ENCODE data around the gene NPY1R.
A peak's percentile ranks its signal among the peaks of the same experiment; 100 is the strongest.

Gene NPY1R

GRCh38 chr4:163332526-163333406 is at the start of gene NPY1R:
TSS of gene NPY1R (minus strand) at chr4:163332596. CDS start at chr4:163326554, 6,042 bp downstream.
- peak; percentile 11 for DNase-seq

- DNase-seq: no peak
Observed at GRCh38 chr4:163380703-163381102, 48.3 kb upstream of the NPY1R start.

GRCh38 chr4:163378661-163379060 is 46.3 kb upstream of the NPY1R start:
- DNase-seq: no peak

GRCh38 chr4:163372029-163372428 is 39.6 kb upstream of the NPY1R start:
- DNase-seq: no peak

- no peak for DNase-seq
Observed at GRCh38 chr4:163367651-163368050, 35.3 kb upstream of the NPY1R start.

- no peak for DNase-seq
Observed at GRCh38 chr4:163356104-163356503, 23.7 kb upstream of the NPY1R start.

GRCh38 chr4:163353054-163353453 is 20.7 kb upstream of the NPY1R start:
- no peak for DNase-seq

GRCh38 chr4:163350672-163351071 is 18.3 kb upstream of the NPY1R start:
- DNase-seq: no peak

- DNase-seq: no peak
Observed at GRCh38 chr4:163344147-163345125, 12.0 kb upstream of the NPY1R start.

GRCh38 chr4:163343604-163344146 is 11.3 kb upstream of the NPY1R start, which contains the start of gene NPY5R:
TSS of gene NPY5R (plus strand) at chr4:163343892. CDS start at chr4:163350274, 6,382 bp downstream.
- DNase-seq: no peak

GRCh38 chr4:163335384-163335783 is 3.0 kb upstream of the NPY1R start:
- no peak for DNase-seq

GRCh38 chr4:163331629-163332376 is 593 bp downstream of the NPY1R start:
- DNase-seq: no peak

GRCh38 chr4:163330916-163331628 is 1.3 kb downstream of the NPY1R start:
- no peak for DNase-seq

- DNase-seq: no peak
Observed at GRCh38 chr4:163317110-163317509, 15.3 kb downstream of the NPY1R start.

GRCh38 chr4:163309466-163309865 is 22.9 kb downstream of the NPY1R start:
- DNase-seq: no peak

- no peak for DNase-seq
Observed at GRCh38 chr4:163303069-163303468, 29.3 kb downstream of the NPY1R start.

GRCh38 chr4:163300445-163300844 is 32.0 kb downstream of the NPY1R start:
- DNase-seq: no peak

- DNase-seq: no peak
Observed at GRCh38 chr4:163295138-163295537, 37.3 kb downstream of the NPY1R start.

GRCh38 chr4:163284304-163284703 is 48.1 kb downstream of the NPY1R start:
- DNase-seq: no peak

- DNase-seq: no peak
Observed at GRCh38 chr4:163280703-163281519, 51.5 kb downstream of the NPY1R start.

GRCh38 chr4:163279713-163280112 is 52.7 kb downstream of the NPY1R start:
- no peak for DNase-seq
